Ectodermal cell (in vitro differentiated cells): ENCODE data around the gene KLF6.

Source experiments
- H3K27ac ChIP-seq: 2 replicates; pipeline ENCODE4 v1.7.0; 2013; ENCODE audit warnings: mild to moderate bottlenecking, low read depth, low read length; ENCODE audit not compliant: insufficient read depth, poor library complexity, severe bottlenecking
- H3K27me3 ChIP-seq: 2 replicates; pipeline ENCODE4 v1.7.0; 2013; ENCODE audit warnings: mild to moderate bottlenecking, low read length; ENCODE audit not compliant: insufficient read depth, control insufficient read depth, poor library complexity, severe bottlenecking
- H3K36me3 ChIP-seq: one replicate; pipeline ENCODE4 v1.7.0; 2013; ENCODE audit warnings: low read length; ENCODE audit not compliant: control insufficient read depth, insufficient read depth
- H3K4me1 ChIP-seq: one replicate; pipeline ENCODE4 v1.7.0; 2013; ENCODE audit warnings: low read length; ENCODE audit not compliant: control insufficient read depth, insufficient read depth
- H3K4me3 ChIP-seq: 2 replicates; pipeline ENCODE4 v1.7.0; 2013; ENCODE audit warnings: low read depth, low read length, control low read depth; ENCODE audit not compliant: insufficient read depth
- H3K9me3 ChIP-seq: 2 replicates; pipeline ENCODE4 v1.7.0; 2013; ENCODE audit warnings: mild to moderate bottlenecking, low read length, moderate library complexity; ENCODE audit not compliant: control insufficient read depth
- WGBS, 2 experiments: methylation state at CpG; one replicate each; pipeline ENCODE4 v1.1.7; 2013; ENCODE audit warnings: missing lambda C conversion rate in 2 of 2; 5-methylcytosine and 5-hydroxymethylcytosine counted together

The KLF6 gene

DNA sequence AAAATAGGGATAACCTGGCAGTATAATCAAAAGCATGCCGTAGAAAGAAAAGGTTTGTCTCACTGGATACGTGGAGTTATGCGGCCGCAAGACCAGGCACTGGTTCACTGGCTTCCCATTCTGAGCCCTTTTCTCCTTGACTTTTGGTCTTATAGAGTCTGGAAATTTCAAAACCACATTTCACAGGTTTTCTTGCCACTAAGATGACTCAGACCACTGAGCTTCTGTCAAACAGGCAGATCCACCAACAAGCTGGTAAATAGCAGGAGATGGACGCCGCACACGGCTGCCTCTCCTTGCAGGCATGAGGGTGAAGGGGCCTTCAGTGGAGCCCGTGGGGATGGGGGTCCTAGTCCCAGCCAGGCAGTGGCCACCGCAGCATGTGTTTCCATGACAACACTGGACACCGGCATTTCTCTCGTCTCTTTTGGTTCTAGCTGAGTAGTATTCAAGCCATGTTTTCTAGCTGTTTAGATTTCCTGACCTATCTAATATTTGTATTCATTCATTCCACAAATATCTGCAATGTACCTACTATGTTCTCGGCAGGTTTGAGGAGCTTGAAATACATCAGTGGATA is 55.5 kb downstream of the KLF6 start:
- 92 to 95% methylated on average over 12 of the region's 12 CpGs for WGBS, 2 experiments

DNA sequence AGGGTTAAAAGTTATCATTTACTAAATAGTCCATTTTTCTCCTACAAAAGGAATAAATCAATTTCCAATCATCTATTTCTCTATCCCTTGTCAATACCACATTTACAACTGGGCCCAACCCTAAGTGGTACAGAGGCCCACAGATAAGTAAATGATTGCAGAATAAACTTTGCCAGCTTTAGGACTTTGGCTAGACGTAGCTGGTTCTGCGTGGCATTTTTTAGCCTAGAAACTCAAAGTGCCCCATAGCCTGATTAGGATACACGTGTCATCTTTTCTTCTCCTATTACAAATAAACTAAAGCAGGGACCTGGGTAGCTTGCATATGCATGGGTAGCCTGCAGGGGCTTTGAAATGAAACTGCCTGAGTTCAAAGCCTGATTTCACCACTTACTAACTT is 56.4 kb downstream of the KLF6 start:
- H3K9me3 ChIP-seq: no peaks in the 10 kb centered on the region
- H3K36me3 ChIP-seq: no peaks in the 10 kb centered on the region
- H3K27ac ChIP-seq: no peak overlapping the region
- no peaks in the 10 kb centered on the region for H3K27me3 ChIP-seq
- no peaks in the 10 kb centered on the region for H3K4me1 ChIP-seq
- 64 to 68% methylated on average over 3 of the region's 3 CpGs for WGBS, 2 experiments
- no peak overlapping the region for H3K4me3 ChIP-seq

More for the DNA sequence above, 55.5 kb downstream of the KLF6 start:
- no peaks in the 10 kb centered on the region for H3K9me3 ChIP-seq
- no peak overlapping the region for H3K4me3 ChIP-seq
- no peaks in the 10 kb centered on the region for H3K4me1 ChIP-seq
- no peak overlapping the region for H3K27ac ChIP-seq
- no peaks in the 10 kb centered on the region for H3K27me3 ChIP-seq
- no peaks in the 10 kb centered on the region for H3K36me3 ChIP-seq

DNA sequence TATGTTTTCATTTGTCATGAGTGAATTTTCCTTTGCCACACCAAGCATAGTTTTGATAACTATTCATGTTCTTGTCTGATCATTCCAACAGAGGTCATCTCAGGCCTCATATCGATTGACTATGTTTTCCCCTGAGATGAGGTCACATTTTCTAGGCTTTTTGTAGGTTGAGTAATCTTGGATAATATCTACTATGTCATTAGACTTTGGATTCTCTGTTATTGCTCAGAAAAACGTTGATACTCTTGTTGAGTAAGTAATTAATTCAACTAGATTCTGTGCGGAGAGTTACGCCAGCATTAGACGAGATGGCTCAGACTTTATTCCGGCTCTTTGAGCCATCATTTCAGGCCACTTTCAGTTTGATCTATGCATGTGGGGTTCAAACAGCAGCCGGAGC is 57.7 kb downstream of the KLF6 start:
- Histone ChIP-seq H3K27ac (no peak overlapping the region), H3K4me3 (no peak overlapping the region), H3K27me3 (no peaks in the 10 kb centered on the region), H3K36me3 (no peaks in the 10 kb centered on the region), H3K4me1 (no peaks in the 10 kb centered on the region), H3K9me3 (no peaks in the 10 kb centered on the region)
- WGBS, 2 experiments: 92% methylated on average over 7 of the region's 7 CpGs
